IPS-15b (cell line): ENCODE results near the gene CERS6.

Experiments
- H3K27me3 ChIP-seq: one replicate; pipeline ENCODE4 v1.6.1; 2013; ENCODE audit warnings: low read length; ENCODE audit not compliant: control insufficient read depth, insufficient read depth
- H3K36me3 ChIP-seq: one replicate; pipeline ENCODE4 v1.6.1; 2013; ENCODE audit warnings: low read length; ENCODE audit not compliant: control insufficient read depth, insufficient read depth
- H3K4me1 ChIP-seq: one replicate; pipeline ENCODE4 v1.6.1; 2013; ENCODE audit warnings: mild to moderate bottlenecking, low read length; ENCODE audit not compliant: control insufficient read depth, insufficient read depth
- H3K4me3 ChIP-seq: one replicate; pipeline ENCODE4 v1.5.1; 2013; ENCODE audit warnings: low read depth, low read length
- H3K9ac ChIP-seq: one replicate; pipeline ENCODE4 v1.6.1; 2013; ENCODE audit warnings: low read depth, mild to moderate bottlenecking, low read length
- H3K9me3 ChIP-seq: one replicate; pipeline ENCODE4 v1.6.1; 2013; ENCODE audit warnings: mild to moderate bottlenecking, low read length; ENCODE audit not compliant: control insufficient read depth, insufficient read depth

Gene CERS6

GRCh38 chr2:168626647-168627046, 170.6 kb downstream of the CERS6 start:
- no peaks in the 10 kb centered on the region for H3K27me3 ChIP-seq
- H3K9ac ChIP-seq: no peak overlapping the region
- H3K4me1 ChIP-seq: peaks cover 14% of the 10 kb centered on the region
- no peaks in the 10 kb centered on the region for H3K9me3 ChIP-seq
- no peak overlapping the region for H3K4me3 ChIP-seq
- H3K36me3 ChIP-seq: no peaks in the 10 kb centered on the region

GRCh38 chr2:168632709-168633121, 176.6 kb downstream of the CERS6 start:
- no peak overlapping the region for H3K4me3 ChIP-seq
- H3K27me3 ChIP-seq: no peaks in the 10 kb centered on the region
- H3K9ac ChIP-seq: no peak overlapping the region
- H3K36me3 ChIP-seq: no peaks in the 10 kb centered on the region
- H3K4me1 ChIP-seq: peaks cover 21% of the 10 kb centered on the region
- no peaks in the 10 kb centered on the region for H3K9me3 ChIP-seq

- Histone ChIP-seq H3K4me1 (peaks cover 21% of the 10 kb centered on the region), H3K4me3 (no peak overlapping the region), H3K9ac (no peak overlapping the region), H3K27me3 (no peaks in the 10 kb centered on the region), H3K9me3 (no peaks in the 10 kb centered on the region), H3K36me3 (no peaks in the 10 kb centered on the region)
Observed at GRCh38 chr2:168633200-168633599, 177.1 kb downstream of the CERS6 start.

GRCh38 chr2:168633895-168634294, 177.8 kb downstream of the CERS6 start:
- H3K4me3 ChIP-seq: no peak overlapping the region
- H3K27me3 ChIP-seq: no peaks in the 10 kb centered on the region
- H3K9me3 ChIP-seq: no peaks in the 10 kb centered on the region
- H3K4me1 ChIP-seq: peaks cover 22% of the 10 kb centered on the region
- no peak overlapping the region for H3K9ac ChIP-seq
- H3K36me3 ChIP-seq: no peaks in the 10 kb centered on the region

GRCh38 chr2:168635065-168635577, 179.0 kb downstream of the CERS6 start:
- Histone ChIP-seq H3K36me3 (no peaks in the 10 kb centered on the region), H3K4me1 (peaks cover 34% of the 10 kb centered on the region), H3K9me3 (no peaks in the 10 kb centered on the region), H3K9ac (no peak overlapping the region), H3K4me3 (no peak overlapping the region), H3K27me3 (no peaks in the 10 kb centered on the region)

- Histone ChIP-seq H3K9ac (no peak overlapping the region), H3K27me3 (no peaks in the 10 kb centered on the region), H3K36me3 (no peaks in the 10 kb centered on the region), H3K4me3 (no peak overlapping the region), H3K9me3 (no peaks in the 10 kb centered on the region), H3K4me1 (peaks cover 30% of the 10 kb centered on the region)
Observed at GRCh38 chr2:168639018-168639417, 182.9 kb downstream of the CERS6 start.

- no peak overlapping the region for H3K9ac ChIP-seq
- no peak overlapping the region for H3K4me3 ChIP-seq
- peaks cover 30% of the 10 kb centered on the region for H3K4me1 ChIP-seq
- no peaks in the 10 kb centered on the region for H3K9me3 ChIP-seq
- no peaks in the 10 kb centered on the region for H3K36me3 ChIP-seq
- no peaks in the 10 kb centered on the region for H3K27me3 ChIP-seq
Observed at GRCh38 chr2:168639441-168639898, 183.4 kb downstream of the CERS6 start.

GRCh38 chr2:168640039-168640438, 184.0 kb downstream of the CERS6 start:
- no peaks in the 10 kb centered on the region for H3K36me3 ChIP-seq
- H3K9me3 ChIP-seq: no peaks in the 10 kb centered on the region
- H3K27me3 ChIP-seq: no peaks in the 10 kb centered on the region
- H3K4me1 ChIP-seq: peaks cover 26% of the 10 kb centered on the region
- H3K9ac ChIP-seq: no peak overlapping the region
- no peak overlapping the region for H3K4me3 ChIP-seq

- H3K36me3 ChIP-seq: no peaks in the 10 kb centered on the region
- H3K9ac ChIP-seq: no peak overlapping the region
- no peak overlapping the region for H3K4me3 ChIP-seq
- H3K4me1 ChIP-seq: peaks cover 20% of the 10 kb centered on the region
- H3K27me3 ChIP-seq: no peaks in the 10 kb centered on the region
- H3K9me3 ChIP-seq: no peaks in the 10 kb centered on the region
Observed at GRCh38 chr2:168641636-168642035, 185.6 kb downstream of the CERS6 start.

- H3K9me3 ChIP-seq: no peaks in the 10 kb centered on the region
- no peak overlapping the region for H3K4me3 ChIP-seq
- peaks cover 19% of the 10 kb centered on the region for H3K4me1 ChIP-seq
- H3K36me3 ChIP-seq: no peaks in the 10 kb centered on the region
- no peak overlapping the region for H3K9ac ChIP-seq
- H3K27me3 ChIP-seq: no peaks in the 10 kb centered on the region
Observed at GRCh38 chr2:168642873-168643272, 186.8 kb downstream of the CERS6 start.

- no peak overlapping the region for H3K9ac ChIP-seq
- H3K4me1 ChIP-seq: peaks cover 16% of the 10 kb centered on the region
- no peaks in the 10 kb centered on the region for H3K27me3 ChIP-seq
- H3K9me3 ChIP-seq: no peaks in the 10 kb centered on the region
- H3K36me3 ChIP-seq: no peaks in the 10 kb centered on the region
- H3K4me3 ChIP-seq: no peak overlapping the region
Observed at GRCh38 chr2:168643979-168644378, 187.9 kb downstream of the CERS6 start.

GRCh38 chr2:168645696-168646338, 189.7 kb downstream of the CERS6 start:
- Histone ChIP-seq H3K36me3 (no peaks in the 10 kb centered on the region), H3K9ac (no peak overlapping the region), H3K27me3 (no peaks in the 10 kb centered on the region), H3K4me1 (peaks cover 15% of the 10 kb centered on the region), H3K4me3 (no peak overlapping the region), H3K9me3 (no peaks in the 10 kb centered on the region)
